OCI-LY3 (cell line): Measurements from ENCODE around the gene ATP1A4.

Source experiments
- EZH2phosphoT487 ChIP-seq: fragments of 200-600 bp; shearing (Covaris generic); IDR thresholded peaks from 2 replicates; pipeline ENCODE4 v1.6.1; 2018; ENCODE audit warnings: antibody characterized with exemption, mixed run types, low read depth
- TF ChIP-seq, protein P1 (sequence below): fragments of 200-600, 300-600 bp; sonication (generic); IDR thresholded peaks from 2 replicates; pipeline ENCODE4 v1.5.1; 2014; ENCODE audit warnings: antibody characterized with exemption, low read length, low read depth

DNA sequence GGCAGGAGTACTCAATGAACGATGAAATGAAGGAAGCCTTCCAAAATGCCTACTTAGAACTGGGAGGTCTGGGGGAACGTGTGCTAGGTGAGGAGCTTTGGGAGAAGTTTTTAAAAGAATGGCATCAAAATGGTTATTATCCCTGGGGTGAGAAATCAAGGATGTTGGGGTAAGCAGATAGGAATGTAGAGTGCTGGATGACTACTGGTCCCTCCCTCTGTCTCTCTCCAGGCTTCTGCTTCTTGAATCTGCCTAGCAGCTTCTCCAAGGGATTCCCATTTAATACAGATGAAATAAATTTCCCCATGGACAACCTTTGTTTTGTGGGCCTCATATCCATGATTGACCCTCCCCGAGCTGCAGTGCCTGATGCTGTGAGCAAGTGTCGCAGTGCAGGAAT lies 20.0 kb downstream of the ATP1A4 start:
- TF ChIP-seq, protein P1, sequence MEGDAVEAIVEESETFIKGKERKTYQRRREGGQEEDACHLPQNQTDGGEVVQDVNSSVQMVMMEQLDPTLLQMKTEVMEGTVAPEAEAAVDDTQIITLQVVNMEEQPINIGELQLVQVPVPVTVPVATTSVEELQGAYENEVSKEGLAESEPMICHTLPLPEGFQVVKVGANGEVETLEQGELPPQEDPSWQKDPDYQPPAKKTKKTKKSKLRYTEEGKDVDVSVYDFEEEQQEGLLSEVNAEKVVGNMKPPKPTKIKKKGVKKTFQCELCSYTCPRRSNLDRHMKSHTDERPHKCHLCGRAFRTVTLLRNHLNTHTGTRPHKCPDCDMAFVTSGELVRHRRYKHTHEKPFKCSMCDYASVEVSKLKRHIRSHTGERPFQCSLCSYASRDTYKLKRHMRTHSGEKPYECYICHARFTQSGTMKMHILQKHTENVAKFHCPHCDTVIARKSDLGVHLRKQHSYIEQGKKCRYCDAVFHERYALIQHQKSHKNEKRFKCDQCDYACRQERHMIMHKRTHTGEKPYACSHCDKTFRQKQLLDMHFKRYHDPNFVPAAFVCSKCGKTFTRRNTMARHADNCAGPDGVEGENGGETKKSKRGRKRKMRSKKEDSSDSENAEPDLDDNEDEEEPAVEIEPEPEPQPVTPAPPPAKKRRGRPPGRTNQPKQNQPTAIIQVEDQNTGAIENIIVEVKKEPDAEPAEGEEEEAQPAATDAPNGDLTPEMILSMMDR, result no peak
- no peak for TF ChIP-seq EZH2phosphoT487
